ENCODE data around the gene COPS3.

DNA sequence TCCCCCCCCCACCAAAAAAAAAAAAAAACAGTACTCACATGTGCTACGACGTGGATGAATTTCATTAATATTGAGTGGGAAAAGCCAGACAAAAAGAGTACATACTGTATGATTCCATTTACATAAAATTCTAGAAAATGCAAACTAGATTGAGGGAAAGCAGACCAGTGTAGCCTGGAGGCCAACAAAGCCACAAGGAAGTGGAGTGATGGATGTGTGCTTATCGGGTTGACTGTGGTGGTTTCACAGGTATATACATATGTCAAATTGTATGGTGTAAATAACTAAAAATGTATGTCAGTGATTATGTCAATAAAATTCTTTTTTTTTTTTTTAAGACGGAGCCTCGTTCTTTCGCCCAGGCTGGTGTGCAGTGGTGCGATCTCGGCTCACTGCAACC lies 73.0 kb downstream of the COPS3 start:
- TF ChIP-seq, protein P1, sequence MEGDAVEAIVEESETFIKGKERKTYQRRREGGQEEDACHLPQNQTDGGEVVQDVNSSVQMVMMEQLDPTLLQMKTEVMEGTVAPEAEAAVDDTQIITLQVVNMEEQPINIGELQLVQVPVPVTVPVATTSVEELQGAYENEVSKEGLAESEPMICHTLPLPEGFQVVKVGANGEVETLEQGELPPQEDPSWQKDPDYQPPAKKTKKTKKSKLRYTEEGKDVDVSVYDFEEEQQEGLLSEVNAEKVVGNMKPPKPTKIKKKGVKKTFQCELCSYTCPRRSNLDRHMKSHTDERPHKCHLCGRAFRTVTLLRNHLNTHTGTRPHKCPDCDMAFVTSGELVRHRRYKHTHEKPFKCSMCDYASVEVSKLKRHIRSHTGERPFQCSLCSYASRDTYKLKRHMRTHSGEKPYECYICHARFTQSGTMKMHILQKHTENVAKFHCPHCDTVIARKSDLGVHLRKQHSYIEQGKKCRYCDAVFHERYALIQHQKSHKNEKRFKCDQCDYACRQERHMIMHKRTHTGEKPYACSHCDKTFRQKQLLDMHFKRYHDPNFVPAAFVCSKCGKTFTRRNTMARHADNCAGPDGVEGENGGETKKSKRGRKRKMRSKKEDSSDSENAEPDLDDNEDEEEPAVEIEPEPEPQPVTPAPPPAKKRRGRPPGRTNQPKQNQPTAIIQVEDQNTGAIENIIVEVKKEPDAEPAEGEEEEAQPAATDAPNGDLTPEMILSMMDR (conservative IDR thresholded peaks at IDR 0.05 in 1 of 2, IDR thresholded peaks at IDR 0.05 in 1 of 2; ENCODE audit: extremely low read depth in 1 of 2, insufficient read depth in 1 of 2, low read depth in 1 of 2, low read length in 2 of 2) = no peak
- no peak for TF ChIP-seq EZH2 (IDR thresholded peaks at IDR 0.05; ENCODE audit: borderline replicate concordance, low read length)

Measured in mammary epithelial cell (primary cell).